ENCODE measurements around the gene EFNA2.

The EFNA2 gene

DNA sequence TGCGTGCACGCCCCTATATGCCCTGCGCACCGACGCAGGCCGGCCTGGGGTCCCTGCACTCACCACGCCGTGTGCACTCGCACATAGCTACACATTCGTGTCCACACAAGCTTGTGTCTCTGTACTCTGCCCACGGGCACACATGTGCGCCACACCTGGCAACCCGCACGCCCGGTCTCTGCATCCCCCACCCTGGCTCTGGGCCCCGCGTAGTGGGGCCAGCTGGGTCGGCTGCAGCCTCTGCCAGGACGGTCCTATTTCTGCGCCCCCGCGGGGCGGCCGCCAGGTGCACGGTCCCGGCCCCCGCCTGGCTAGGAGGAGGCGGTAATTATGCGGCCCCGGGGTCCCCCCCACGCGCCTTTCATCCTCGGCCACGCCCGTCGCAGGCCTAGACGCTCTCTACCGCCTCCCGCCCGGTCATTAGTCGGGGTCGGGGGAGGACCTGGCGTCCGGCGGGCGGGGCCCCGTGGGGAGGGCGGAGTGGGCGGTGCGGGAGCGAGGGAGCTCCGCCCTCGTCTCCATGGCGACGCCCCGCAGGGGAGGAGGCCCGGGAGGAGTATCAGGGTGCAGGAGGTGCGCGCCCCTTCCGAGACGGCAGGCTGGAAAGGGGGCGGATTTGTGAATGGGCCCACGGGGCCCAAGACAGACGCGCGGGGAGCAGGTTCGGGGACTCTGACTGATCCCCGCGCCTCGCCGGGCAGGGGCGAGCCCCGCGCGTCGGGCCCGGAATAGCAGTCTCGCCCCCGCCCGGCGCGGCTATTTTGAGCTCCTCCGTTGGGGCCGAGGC lies 19.4 kb upstream of the EFNA2 start:
- peak; percentile 94 for DNase-seq (ENCODE audit: low spot score)
- TF ChIP-seq, protein P1, sequence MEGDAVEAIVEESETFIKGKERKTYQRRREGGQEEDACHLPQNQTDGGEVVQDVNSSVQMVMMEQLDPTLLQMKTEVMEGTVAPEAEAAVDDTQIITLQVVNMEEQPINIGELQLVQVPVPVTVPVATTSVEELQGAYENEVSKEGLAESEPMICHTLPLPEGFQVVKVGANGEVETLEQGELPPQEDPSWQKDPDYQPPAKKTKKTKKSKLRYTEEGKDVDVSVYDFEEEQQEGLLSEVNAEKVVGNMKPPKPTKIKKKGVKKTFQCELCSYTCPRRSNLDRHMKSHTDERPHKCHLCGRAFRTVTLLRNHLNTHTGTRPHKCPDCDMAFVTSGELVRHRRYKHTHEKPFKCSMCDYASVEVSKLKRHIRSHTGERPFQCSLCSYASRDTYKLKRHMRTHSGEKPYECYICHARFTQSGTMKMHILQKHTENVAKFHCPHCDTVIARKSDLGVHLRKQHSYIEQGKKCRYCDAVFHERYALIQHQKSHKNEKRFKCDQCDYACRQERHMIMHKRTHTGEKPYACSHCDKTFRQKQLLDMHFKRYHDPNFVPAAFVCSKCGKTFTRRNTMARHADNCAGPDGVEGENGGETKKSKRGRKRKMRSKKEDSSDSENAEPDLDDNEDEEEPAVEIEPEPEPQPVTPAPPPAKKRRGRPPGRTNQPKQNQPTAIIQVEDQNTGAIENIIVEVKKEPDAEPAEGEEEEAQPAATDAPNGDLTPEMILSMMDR (IDR thresholded peaks at IDR 0.05; ENCODE audit: extremely low read depth, insufficient read depth, missing control alignments), result no peak
- in situ Hi-C loops (cut with MboI; ENCODE audit: low pct_unique_long_range_greater_than_20kb, low sequenced_read_pairs, unreplicated experiment), result no loop called here

DNA sequence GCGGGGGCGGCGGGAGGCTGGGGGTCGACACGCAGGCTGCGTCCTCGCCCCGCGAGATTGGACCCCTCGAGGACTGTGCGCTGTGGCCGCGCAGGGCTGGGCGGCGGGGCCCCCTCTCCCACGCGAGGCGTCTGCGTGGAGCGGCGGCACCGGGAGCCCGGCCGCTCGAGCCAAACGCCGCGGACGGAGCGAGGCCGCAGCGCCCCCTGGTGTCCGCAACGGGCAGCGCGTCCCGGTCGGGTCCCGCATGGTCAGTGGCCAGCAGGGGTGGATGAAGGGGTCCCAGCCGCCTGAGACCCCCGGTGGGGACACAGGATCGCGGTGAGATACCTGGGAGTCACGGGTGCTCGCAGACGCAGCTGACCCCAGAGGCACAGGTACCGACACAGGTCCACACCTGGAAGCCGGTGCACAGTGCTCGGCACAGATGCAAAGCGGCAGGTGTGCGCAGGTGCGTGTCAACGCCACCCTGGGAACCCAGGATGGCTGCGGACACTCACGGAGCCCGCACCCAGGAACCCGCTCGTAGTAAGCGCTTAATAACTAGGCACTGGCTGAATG lies 18.7 kb upstream of the EFNA2 start:
- TF ChIP-seq, protein P1 (IDR thresholded peaks at IDR 0.05; ENCODE audit: extremely low read depth, insufficient read depth, missing control alignments), result peak; percentile 98
- in situ Hi-C loops (cut with MboI; ENCODE audit: low pct_unique_long_range_greater_than_20kb, low sequenced_read_pairs, unreplicated experiment), result no loop called here
- peak; percentile 80 for DNase-seq (ENCODE audit: low spot score)

DNA sequence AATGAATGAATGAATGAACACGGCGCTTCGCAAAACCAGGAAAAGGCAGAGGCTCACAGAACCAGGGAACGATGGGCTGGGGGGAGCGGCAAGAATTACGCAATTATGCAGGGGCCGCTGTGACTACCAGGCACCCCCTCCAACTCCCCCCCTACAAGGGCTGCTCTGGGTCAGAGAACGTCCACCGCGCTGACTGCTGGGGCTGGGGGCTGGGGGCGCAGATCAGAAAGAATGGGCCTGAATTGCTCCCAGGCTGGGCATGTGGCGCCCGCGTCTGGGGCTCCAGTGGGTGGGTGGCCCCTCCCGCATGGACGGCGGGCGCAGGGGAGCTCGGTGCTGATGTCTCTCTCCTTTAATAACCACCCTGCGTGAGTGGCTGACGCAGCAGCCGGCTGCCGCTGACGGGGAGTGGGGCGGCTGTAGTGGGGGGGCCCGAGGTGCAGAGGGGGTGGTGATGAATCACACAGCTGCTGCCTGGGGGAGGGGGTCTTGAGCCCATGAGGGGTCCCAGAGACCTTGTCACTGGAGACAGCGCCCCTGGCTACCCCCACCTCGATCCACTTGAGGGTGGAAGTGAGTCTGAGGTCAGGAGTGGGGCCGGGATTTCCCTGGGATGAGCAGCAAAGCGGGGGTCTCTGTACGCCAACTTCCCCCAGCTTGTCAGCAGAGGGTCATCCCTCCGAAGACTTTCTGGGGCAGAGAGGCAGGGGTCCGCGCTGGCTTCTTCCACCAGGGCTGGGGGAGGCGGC lies 18.0 kb upstream of the EFNA2 start:
- in situ Hi-C loops (cut with MboI; ENCODE audit: low pct_unique_long_range_greater_than_20kb, low sequenced_read_pairs, unreplicated experiment), result no loop called here
- TF ChIP-seq, protein P1 (IDR thresholded peaks at IDR 0.05; ENCODE audit: extremely low read depth, insufficient read depth, missing control alignments), result no peak
- no peak for DNase-seq (ENCODE audit: low spot score)

DNA sequence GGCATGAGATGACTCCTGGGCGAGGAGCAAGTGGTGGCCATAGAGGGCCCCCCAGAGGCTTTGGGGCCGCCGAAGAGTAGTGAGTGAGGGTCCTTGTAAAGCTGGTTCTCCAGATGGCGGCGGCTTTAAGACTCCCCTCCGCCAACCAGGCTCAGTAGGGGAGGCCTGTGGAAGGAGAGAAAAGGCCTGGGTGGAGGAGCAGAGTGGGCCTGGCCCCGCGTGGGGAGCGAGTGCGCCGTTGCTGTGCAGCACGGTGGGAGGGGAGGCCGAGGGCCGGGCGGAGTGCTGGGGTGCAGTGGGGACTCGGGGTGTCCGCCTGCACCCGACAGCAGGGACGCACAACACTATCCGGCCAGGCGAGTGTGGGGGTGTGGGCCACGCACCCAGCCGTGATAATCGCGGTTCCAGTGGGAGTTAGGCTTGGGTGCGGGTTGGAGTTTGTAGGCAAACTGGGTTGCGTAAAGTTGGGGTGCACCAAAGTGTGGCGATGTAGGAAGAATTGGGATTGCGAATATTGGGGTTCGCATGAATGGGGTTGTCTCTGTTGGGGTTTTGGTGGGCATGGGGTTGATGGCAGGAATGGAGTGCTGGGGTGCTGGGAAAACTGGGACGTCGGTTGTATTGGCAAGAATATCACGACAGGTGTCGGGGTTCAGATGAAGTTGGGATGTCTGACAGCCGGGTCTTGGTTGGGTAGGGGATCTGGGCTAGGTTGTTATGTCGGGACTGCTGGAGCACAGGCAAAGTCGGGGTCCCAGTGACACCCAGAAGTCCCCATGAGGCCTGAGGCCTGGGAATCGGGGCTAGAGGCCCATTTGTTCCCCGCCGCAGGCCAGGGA lies 17.2 kb upstream of the EFNA2 start:
- TF ChIP-seq, protein P1 (IDR thresholded peaks at IDR 0.05; ENCODE audit: extremely low read depth, insufficient read depth, missing control alignments), result no peak
- in situ Hi-C loops (cut with MboI; ENCODE audit: low pct_unique_long_range_greater_than_20kb, low sequenced_read_pairs, unreplicated experiment), result no loop called here
- DNase-seq (ENCODE audit: low spot score), result no peak

DNA sequence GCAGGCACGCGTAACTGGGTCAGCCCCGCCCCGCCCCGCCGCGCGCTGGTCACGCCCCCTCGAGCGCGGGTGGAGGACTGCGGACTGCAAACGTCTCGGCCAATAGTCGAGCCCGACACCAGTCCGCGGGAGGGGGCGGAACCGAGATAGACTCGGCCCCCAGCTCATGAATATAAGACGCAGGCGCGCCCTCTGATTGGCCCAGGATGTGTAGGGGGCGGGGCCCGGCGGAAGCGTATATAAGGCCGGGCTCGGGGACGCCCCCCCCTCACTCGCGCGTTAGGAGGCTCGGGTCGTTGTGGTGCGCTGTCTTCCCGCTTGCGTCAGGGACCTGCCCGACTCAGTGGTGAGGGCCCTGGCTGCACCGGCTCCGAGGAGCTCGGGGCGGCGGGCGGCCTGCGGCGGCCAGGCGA lies 16.6 kb upstream of the EFNA2 start, which contains the start of gene CIRBP:
Gene CIRBP (plus strand): TSS at position 268 of the 413 bp plus-strand sequence. CDS start 1,602 bp downstream, outside the sequence.
- in situ Hi-C loops (cut with MboI; ENCODE audit: low pct_unique_long_range_greater_than_20kb, low sequenced_read_pairs, unreplicated experiment), result no loop called here
- TF ChIP-seq, protein P1 (IDR thresholded peaks at IDR 0.05; ENCODE audit: extremely low read depth, insufficient read depth, missing control alignments), result no peak
- peak; percentile 100 for DNase-seq (ENCODE audit: low spot score)
